Activated naive CD8-positive, alpha-beta T cell treated with anti-CD3 and anti-CD28 coated beads, Interleukin-2, amount 10 ng/mL, durations not matched to agents 7 days and 5 days (primary cell): ENCODE measurements around the gene DUSP7. TPM values are rescaled to one million over a fixed set of nuclear protein-coding genes. Genes with fewer than 3 reads are reported as not detected.

Source experiments
- ATAC-seq: fragments of 150-1000 bp; cut with Tn5 transposase; one replicate; pipeline ENCODE4 v1.10.0; 2021; ENCODE audit warnings: low read depth, moderate library complexity
- POLR2A ChIA-PET: fragments of 350-600 bp; sonication (Branson Sonifier 250); formaldehyde crosslinking; loops from one replicate; lab custom pipeline; 2021; ENCODE audit warnings: antibody characterized with exemption; lab: Charles Lee
- DNase-seq: peaks from one replicate; pipeline ENCODE4 v3.0.0; 2021
- H3K27ac Mint-ChIP-seq: one replicate; pipeline ENCODE4 v1.8.0; 2022; ENCODE audit warnings: mild to moderate bottlenecking, mixed read lengths
- H3K27me3 Mint-ChIP-seq: one replicate; pipeline ENCODE4 v1.8.0; 2022; ENCODE audit warnings: mild to moderate bottlenecking, moderate library complexity, mixed read lengths
- H3K36me3 Mint-ChIP-seq: one replicate; pipeline ENCODE4 v1.8.0; 2021; ENCODE audit warnings: mild to moderate bottlenecking, mixed read lengths
- H3K4me1 Mint-ChIP-seq: one replicate; pipeline ENCODE4 v1.8.0; 2021; ENCODE audit warnings: mixed read lengths
- H3K4me3 Mint-ChIP-seq: one replicate; pipeline ENCODE4 v1.8.0; 2022; ENCODE audit warnings: mild to moderate bottlenecking, moderate library complexity, mixed read lengths
- H3K9me3 Mint-ChIP-seq: one replicate; pipeline ENCODE4 v1.8.0; 2021; ENCODE audit warnings: mixed read lengths
- total RNA-seq, 2 experiments: library from RNA; stranded (reverse); gene quantifications; one replicate each; pipeline ENCODE4 v1.2.3, GENCODE V29; 2021

The DUSP7 gene
- total RNA-seq, 2 experiments from 2014 or later, result 30.9 to 31.3 TPM

DNA sequence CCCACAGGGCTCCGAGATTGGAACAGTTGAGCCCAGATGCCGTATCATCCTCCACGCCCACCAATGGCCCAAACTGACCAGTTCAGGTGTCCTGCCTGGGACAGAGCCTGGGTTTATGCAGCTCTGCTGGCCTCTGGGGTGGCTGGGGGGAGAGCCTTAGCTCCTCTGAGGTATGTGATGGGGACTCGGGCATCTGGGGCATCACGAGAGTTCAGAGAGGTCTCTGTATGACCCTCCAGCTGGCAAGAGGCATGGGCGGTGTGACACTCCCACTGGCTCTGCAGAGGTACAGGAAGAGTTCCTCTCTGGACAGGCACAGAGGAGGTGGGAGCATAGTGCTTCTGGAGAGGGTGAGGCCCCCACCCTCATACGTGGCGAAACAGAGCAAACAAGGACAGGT lies 26.6 kb upstream of the DUSP7 start:
- Mint-ChIP-seq H3K4me1 (peaks cover 28% of the 10 kb centered on the region), H3K9me3 (no peaks in the 10 kb centered on the region), H3K27me3 (no peaks in the 10 kb centered on the region), H3K36me3 (peaks cover 3% of the 10 kb centered on the region), H3K27ac (no peak overlapping the region), H3K4me3 (no peak overlapping the region)
- DNase-seq (no peak), ATAC-seq (no peak)
- POLR2A ChIA-PET, result no interaction called here

DNA sequence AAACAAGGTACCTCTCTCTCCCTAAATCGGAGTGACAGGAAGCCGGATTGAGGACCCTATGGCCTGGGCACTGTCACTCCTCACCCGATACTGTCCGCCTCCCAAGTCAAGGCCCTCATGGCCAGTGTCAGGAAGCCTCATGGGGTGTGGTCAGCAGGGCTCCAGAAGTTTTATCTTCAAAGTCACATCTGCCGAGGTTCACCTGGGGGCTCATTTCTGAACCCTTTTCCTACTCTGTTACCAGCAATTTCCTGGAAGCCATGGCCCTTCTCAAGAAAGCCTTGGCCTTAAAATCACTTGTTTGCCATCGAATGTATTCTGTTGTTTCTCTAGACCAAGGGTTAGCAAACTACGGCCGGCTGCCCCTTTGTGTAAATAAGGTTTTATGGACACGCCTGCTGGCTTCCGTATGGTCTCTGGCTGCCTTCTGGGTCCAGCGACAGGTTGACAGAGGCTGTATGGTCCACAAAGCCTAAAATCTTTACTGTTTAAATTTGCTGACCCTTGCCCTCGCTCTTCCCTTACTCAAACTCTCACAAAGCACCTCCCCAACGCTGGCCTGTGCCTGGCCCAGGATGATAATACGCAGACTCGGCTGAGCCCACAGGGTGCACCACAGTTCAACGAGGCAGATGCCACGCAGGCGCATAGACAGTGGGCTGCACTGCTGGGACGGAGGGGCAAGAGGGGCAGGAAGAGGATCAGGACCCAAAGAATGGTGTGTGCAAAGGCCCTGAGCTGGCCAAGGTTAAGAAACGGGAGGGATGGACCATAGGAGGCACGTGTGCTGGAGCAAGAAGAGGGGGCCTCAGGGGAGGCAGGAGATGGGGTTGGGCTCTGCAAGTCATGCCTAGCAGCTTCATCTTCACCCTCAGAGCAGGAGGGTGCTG lies 24.7 kb upstream of the DUSP7 start:
- POLR2A ChIA-PET, result no interaction called here

DNA sequence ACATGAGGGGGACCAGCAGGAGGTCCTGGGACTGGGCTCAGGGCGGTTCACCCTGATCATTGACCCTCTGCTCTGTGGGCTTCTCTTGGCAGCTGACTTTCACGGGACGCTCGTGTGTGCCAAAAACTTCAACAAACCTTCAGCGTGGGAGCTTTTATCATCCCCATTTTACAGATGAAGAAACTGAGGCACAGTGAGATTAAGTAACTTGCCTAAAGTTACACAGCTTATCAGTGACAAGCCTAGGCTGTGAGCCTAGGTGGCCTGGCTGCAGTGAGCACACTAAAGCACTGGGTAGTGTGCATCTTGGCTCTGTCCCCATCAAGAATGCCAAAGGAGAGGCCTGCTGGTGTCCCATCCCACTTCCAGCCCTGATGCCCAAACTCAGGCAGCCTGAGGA lies 23.6 kb upstream of the DUSP7 start:
- ATAC-seq, result no peak
- H3K4me3 Mint-ChIP-seq, result no peak overlapping the region
- no peak for DNase-seq
- peaks cover 1% of the 10 kb centered on the region for H3K36me3 Mint-ChIP-seq
- no peaks in the 10 kb centered on the region for H3K27me3 Mint-ChIP-seq
- H3K27ac Mint-ChIP-seq, result no peak overlapping the region
- peaks cover 2% of the 10 kb centered on the region for H3K4me1 Mint-ChIP-seq
- no peaks in the 10 kb centered on the region for H3K9me3 Mint-ChIP-seq
- POLR2A ChIA-PET, result no interaction called here

More for the DNA sequence above, 24.7 kb upstream of the DUSP7 start:
- DNase-seq, result no peak
- Mint-ChIP-seq H3K4me1 (peaks cover 9% of the 10 kb centered on the region), H3K36me3 (peaks cover 1% of the 10 kb centered on the region), H3K27me3 (no peaks in the 10 kb centered on the region), H3K4me3 (no peak overlapping the region), H3K27ac (no peak overlapping the region), H3K9me3 (no peaks in the 10 kb centered on the region)
- ATAC-seq, result no peak

DNA sequence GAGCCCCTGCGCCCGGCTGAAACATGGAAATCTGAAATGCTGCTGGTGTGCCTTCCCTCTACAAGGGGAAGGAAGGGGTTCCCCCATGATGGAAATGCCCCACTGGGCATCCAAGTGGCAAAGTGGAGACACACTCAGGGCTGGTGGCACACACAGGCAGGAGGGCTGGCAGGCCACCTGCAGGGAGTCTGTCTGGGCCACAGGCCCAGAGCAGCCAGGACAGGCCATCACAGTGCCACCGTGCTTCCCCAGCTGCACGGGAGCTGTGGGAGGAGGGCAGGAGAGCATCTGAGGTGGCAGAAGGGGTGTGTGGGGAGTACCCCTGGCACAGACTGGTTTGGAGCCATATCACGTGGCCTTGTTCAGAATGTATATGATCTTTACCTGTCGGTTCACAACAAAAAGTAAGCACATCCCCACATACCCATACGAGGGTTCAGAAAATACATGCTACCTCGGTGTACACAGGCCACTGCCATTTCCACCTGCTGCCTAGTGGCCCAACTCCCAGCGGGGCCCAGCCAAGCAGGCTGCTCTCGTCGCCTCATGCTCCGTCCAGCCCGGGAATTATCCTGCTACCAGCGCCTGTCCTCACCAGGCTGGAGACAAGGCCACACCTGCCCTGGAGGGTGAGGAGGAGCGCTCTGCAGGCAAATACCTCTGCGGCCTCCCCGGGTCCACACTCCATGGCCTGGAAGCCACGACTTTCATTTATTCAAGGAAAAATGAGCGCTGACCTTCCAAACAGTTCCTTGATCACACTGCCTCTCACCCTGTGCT lies 22.6 kb upstream of the DUSP7 start:
- Mint-ChIP-seq H3K4me1 (peaks cover 2% of the 10 kb centered on the region), H3K4me3 (no peak overlapping the region), H3K27ac (no peak overlapping the region), H3K36me3 (peaks cover 1% of the 10 kb centered on the region), H3K27me3 (no peaks in the 10 kb centered on the region), H3K9me3 (no peaks in the 10 kb centered on the region)
- ATAC-seq (no peak), DNase-seq (no peak)
- POLR2A ChIA-PET, result no interaction called here

DNA sequence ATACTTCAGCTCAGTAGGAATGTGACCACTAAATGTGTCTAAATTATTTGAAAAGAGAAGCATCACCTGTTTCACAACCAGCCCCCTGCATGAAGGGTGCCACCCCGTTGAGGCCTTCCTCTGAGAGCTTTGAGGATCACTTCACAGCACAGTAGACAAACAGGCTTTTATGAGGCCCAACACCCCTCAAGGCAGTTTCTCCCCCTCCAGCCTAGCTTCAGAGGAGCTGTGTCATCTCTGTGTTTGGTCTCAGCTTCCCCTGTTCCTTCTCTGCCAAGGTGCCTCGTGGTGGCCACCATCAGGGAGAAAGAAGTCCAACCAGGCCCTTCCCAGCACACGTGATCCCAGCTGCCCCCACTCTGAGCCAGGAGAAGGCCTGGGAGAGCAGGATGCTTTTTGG lies 21.6 kb upstream of the DUSP7 start:
- ATAC-seq (no peak), DNase-seq (no peak)
- no peaks in the 10 kb centered on the region for H3K9me3 Mint-ChIP-seq
- peaks cover 2% of the 10 kb centered on the region for H3K4me1 Mint-ChIP-seq
- H3K36me3 Mint-ChIP-seq, result peaks cover 1% of the 10 kb centered on the region
- no peak overlapping the region for H3K27ac Mint-ChIP-seq
- no peak overlapping the region for H3K4me3 Mint-ChIP-seq
- POLR2A ChIA-PET, result interaction anchor here (1.3 kb wide), 1 partner anchor 8 kb away, joined by 5 read pairs; no protein-coding TSS in a partner anchor
- H3K27me3 Mint-ChIP-seq, result no peaks in the 10 kb centered on the region

DNA sequence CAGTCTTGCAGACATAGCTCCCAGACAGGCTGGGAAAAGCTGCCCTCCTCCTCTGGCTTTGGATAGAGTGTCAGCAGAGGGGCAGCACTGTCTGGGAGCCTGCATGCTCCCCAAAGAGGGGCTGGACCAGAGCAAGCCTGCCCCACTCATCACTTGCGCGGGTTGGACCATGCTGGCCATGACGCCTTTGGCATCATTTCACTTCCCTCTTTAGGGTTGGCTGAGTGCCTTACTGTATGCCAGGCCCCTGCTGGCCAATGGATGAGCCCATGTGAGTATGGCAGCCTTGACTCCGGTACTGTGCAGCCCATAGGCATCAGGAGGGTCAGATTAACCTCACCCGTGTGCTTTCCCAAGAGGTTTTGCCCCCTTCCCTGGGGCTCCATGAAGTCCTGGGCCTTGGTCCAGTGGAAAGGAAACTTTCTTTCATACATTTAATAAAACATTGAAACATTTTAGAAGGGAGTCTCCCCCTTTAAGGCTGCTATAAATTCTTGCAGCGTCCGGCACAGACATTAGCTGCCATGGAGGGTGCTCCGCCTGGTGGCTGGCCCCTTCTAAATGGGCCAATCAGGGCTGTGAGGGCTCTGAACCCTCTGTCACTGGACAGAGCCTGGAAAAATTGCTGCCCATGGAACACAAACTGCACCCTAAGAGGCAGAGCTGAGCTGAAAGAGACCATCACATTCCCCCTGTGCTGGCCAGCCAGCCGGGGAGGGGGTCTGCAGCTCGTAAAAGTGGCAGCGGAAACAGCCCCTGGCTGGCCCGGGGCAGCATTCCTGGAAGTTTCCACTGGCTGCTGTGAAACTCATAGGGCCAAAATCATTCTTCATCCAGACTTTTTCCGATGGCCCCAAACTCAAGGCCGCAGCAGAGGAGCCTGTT lies 20.8 kb upstream of the DUSP7 start:
- DNase-seq (no peak), ATAC-seq (no peak)
- H3K4me3 Mint-ChIP-seq, result no peak overlapping the region
- peak overlapping the region; percentile 19 for H3K27ac Mint-ChIP-seq
- no peaks in the 10 kb centered on the region for H3K9me3 Mint-ChIP-seq
- H3K36me3 Mint-ChIP-seq, result peaks cover 1% of the 10 kb centered on the region
- no peaks in the 10 kb centered on the region for H3K27me3 Mint-ChIP-seq
- POLR2A ChIA-PET, result interaction anchor here (1.3 kb wide), 1 partner anchor 9 kb away, joined by 5 read pairs; no protein-coding TSS in a partner anchor
- H3K4me1 Mint-ChIP-seq, result peaks cover 2% of the 10 kb centered on the region

DNA sequence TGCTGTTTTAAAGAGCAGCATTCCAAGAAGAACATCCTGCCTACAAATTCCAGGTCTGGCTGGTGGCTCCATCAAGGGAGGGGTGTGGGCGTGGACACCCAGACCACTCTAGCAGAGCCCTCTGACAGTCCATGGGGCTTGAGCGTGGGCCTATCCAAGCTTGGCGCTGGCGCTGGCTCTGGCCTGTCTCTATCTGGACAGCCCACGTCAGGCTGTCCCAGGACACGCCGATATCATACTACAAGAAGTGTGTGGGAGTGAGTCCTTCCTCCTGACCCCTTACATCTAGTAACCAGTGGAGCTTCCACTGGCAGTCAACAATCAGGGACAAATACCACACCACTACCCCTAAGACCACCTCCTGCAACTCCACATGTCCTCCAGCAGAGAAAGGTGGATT lies 17.1 kb upstream of the DUSP7 start:
- Mint-ChIP-seq H3K9me3 (no peaks in the 10 kb centered on the region), H3K4me3 (no peak overlapping the region), H3K27me3 (no peaks in the 10 kb centered on the region), H3K36me3 (no peaks in the 10 kb centered on the region), H3K27ac (no peak overlapping the region), H3K4me1 (no peaks in the 10 kb centered on the region)
- ATAC-seq, result no peak
- no peak for DNase-seq
- POLR2A ChIA-PET, result no interaction called here

DNA sequence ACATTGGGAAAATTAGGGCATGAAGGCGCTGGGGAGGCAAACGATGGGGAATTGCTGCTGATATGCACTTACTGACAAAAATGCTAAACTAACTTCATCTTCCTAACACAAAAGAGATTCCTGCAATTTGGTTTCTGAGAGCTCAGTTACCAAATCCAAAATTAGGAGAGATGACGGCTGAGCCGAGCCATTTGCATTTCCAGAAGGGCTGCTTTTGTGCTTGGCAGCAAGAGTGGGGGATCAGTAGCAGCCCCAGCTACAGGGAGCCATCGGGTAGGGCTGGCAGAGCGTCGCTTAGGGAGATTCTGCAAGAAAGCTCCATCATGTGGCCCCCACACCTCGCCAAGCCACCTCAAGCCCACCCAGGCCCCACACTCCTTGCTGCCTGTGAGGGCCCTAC lies 16.1 kb upstream of the DUSP7 start:
- Mint-ChIP-seq H3K4me1 (no peaks in the 10 kb centered on the region), H3K27me3 (no peaks in the 10 kb centered on the region), H3K4me3 (no peak overlapping the region), H3K27ac (no peak overlapping the region), H3K9me3 (no peaks in the 10 kb centered on the region), H3K36me3 (no peaks in the 10 kb centered on the region)
- POLR2A ChIA-PET, result no interaction called here
- ATAC-seq (no peak), DNase-seq (no peak)

DNA sequence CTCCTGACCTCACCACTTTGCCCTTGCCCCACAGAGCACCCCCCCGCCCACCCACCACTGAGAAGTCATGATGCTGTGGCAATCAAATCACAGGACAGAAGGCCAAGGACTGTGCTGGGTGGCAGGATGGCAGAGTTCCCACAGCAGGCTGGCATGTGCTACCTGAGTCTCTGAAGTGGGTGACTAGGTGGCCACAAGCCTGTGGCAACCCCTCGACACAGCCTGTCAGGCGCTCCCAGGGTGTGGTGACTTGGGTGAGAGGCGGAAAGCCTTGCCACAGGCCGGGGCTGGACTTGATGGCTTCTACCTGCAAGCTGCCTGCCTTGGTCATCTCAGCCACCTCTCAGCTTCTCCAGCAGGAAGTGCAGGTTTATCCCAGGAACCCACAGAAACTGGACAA lies 15.6 kb upstream of the DUSP7 start:
- DNase-seq (no peak), ATAC-seq (no peak)
- POLR2A ChIA-PET, result no interaction called here
- Mint-ChIP-seq H3K4me1 (no peaks in the 10 kb centered on the region), H3K36me3 (no peaks in the 10 kb centered on the region), H3K9me3 (no peaks in the 10 kb centered on the region), H3K27me3 (no peaks in the 10 kb centered on the region), H3K4me3 (no peak overlapping the region), H3K27ac (no peak overlapping the region)

DNA sequence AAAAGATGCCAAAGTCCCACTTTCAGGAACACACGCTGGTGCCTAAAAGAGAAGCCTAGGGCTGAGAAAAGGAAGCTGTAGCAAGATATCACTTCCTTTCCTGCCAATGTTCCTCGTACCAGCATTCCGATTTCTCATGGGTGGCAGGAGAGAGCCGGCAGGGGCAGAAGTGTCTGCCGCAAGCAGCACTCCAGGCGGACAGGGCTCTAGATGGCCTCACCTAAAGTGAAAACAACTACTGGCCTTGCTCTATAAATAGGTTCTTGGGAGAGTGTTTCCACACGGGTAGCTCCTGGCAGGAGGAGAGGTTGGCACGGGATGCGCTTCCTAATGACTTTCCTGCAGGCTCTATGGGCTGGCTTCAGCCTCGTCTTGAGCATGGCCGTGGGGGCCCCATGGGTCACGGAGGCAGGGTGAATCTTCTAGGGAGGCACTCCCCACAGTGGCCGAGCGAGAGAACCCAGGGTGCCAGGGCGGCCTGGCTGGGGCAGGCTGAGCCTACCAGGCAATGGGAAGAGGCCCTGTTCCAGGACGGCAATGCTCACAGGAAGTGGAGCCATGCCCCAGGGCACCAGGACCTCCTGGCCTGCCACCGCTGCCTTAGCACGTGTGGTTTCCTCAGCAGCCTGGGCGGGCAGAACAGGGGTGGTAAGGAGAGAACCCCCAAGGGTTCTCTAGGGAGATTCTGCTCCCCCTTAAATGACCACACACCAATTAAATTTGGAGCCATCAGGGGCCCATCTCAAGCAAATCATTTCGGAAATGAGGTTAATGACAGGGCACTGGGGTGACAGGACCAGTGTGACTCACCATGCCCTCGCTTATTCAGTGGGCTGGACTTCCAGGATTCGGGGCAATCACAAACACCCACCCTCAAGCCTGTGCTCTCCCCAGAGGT lies 14.6 kb upstream of the DUSP7 start:
- Mint-ChIP-seq H3K27ac (no peak overlapping the region), H3K4me1 (no peaks in the 10 kb centered on the region), H3K36me3 (no peaks in the 10 kb centered on the region), H3K9me3 (no peaks in the 10 kb centered on the region), H3K27me3 (no peaks in the 10 kb centered on the region), H3K4me3 (no peak overlapping the region)
- no peak for DNase-seq
- POLR2A ChIA-PET, result no interaction called here
- ATAC-seq, result no peak

DNA sequence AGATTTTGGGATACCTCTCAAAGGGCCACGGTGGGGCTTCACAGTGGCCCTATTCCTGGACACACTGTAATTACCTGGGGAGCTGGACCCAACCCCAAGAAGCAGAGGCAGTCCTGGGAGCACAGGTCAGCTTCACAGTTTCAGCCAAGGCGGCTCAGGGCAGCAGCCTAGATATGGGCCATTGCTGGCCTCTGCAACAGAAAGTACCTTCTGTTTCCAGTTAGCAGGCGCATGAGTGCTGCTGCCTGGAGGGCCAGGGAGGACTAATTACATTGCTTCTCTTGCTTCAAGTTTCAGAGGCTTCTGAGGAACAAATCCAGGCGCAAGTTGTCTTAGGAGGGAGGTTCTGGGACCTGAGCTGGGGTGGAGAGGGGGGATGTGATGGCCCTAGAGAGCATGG lies 13.5 kb upstream of the DUSP7 start:
- Mint-ChIP-seq H3K4me3 (no peak overlapping the region), H3K4me1 (no peaks in the 10 kb centered on the region), H3K27ac (no peak overlapping the region), H3K27me3 (no peaks in the 10 kb centered on the region), H3K36me3 (no peaks in the 10 kb centered on the region), H3K9me3 (no peaks in the 10 kb centered on the region)
- POLR2A ChIA-PET, result no interaction called here
- no peak for DNase-seq
- no peak for ATAC-seq

DNA sequence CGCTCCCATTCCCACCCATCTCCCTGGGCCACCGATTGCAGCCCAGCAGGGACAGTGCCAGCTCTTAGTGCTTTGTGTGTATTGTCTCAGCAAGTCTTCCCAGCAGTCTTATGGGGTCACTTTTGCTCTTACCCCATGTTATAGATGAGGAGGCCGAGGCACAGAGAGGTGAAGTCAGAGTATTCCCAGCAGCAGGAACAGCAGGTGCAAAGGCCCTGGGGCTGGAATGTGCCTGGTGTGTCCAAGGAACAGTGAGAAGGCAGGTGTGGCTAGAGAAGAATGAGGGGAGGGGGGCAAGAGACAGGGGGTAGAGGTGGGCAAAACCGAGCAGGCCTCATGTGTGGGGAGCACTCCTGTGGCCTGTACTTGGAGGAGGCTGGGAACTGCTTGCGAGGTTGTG lies 12.8 kb upstream of the DUSP7 start:
- ATAC-seq (no peak), DNase-seq (no peak)
- Mint-ChIP-seq H3K27ac (no peak overlapping the region), H3K36me3 (no peaks in the 10 kb centered on the region), H3K4me3 (no peak overlapping the region), H3K4me1 (no peaks in the 10 kb centered on the region), H3K9me3 (no peaks in the 10 kb centered on the region), H3K27me3 (no peaks in the 10 kb centered on the region)
- POLR2A ChIA-PET, result no interaction called here
